ENCODE data around the gene PRKN. TPM values are rescaled to one million over a fixed set of nuclear protein-coding genes. Genes with fewer than 3 reads are reported as not detected.

The PRKN gene
- total and polyA plus RNA-seq, 2 donors (not counting 3 experiments of a cell fraction or from before 2014, with no cell fraction given): 0.06 TPM; not detected in 1

DNA sequence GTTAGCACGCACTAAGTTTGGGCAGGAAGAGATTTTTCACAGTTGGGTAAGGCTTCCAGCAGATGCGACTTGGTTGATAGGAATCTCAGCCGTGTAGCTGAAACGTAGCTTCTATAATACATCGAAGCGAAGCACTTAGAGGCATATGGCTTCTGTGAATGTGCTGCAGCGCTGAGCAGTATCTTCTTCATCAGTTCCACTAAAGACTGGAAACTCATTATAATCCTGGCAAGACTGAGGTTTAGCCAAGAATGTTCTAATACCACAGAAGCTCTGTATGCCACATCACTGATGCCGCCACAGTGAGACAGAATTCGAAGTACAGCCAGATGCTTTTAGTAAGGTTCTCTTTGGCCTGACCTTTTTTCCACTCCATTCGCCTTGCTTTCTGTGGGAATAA, 773.5 kb downstream of the PRKN start:
- H3K4me2 ChIP-seq (ENCODE audit: insufficient read depth, low read length): no peak overlapping the region
- dilution Hi-C loops (cut with MboI; ENCODE audit: extremely low pct_ligation_motif_present, low sequenced_read_pairs): no loop called here
- no peaks in the 10 kb centered on the region for H3K79me2 ChIP-seq (ENCODE audit: control insufficient read depth, insufficient read depth, low read length)
- H3K9ac ChIP-seq (replicated peaks; ENCODE audit: extremely low read depth, insufficient read depth, low read length): no peak overlapping the region
- POLR2A ChIA-PET: no interaction called here
- no peak for FAIRE-seq
- no peak overlapping the region for H3K4me3 ChIP-seq (replicated peaks in 1 of 3; ENCODE audit: insufficient read depth in 1 of 3, low read depth in 1 of 3, low read length in 3 of 3)
- H3K36me3 ChIP-seq (ENCODE audit: control insufficient read depth in 2 of 2, extremely low read depth in 1 of 2, insufficient read depth in 2 of 2, low read length in 2 of 2): no peaks in the 10 kb centered on the region
- H4K20me1 ChIP-seq (replicated peaks; ENCODE audit: control insufficient read depth, extremely low read depth, insufficient read depth, low read length): no peaks in the 10 kb centered on the region
- H2AFZ ChIP-seq (ENCODE audit: low read depth, low read length): no peak overlapping the region
- no peak overlapping the region for H3K27ac ChIP-seq (ENCODE audit: insufficient read depth, low read depth, low read length)
- no peaks in the 10 kb centered on the region for H3K9me1 ChIP-seq (replicated peaks; ENCODE audit: control insufficient read depth, extremely low read depth, insufficient read depth, low read length)
- no peak for TF ChIP-seq GATA2 (IDR thresholded peaks at IDR 0.05; ENCODE audit: insufficient read depth, insufficient read length, low read depth, low read length)
- no peak for TF ChIP-seq POLR2AphosphoS5 (IDR thresholded peaks at IDR 0.05; ENCODE audit: insufficient read depth, low read depth, low read length)
- TF ChIP-seq POLR2A (IDR thresholded peaks at IDR 0.05; ENCODE audit: low read depth, low read length): no peak
- BruUV-seq (replicated peaks): no TSS peak
- DNase-seq (ENCODE audit: low read depth, low spot score): no peak
- CTCF ChIA-PET: no interaction called here
- no peaks in the 10 kb centered on the region for H3K27me3 ChIP-seq (ENCODE audit: control insufficient read depth in 2 of 2, insufficient read depth in 2 of 2, low read length in 2 of 2)
- intact Hi-C loops (cut with micrococcal nuclease): no loop called here
- H3K4me1 ChIP-seq (ENCODE audit: control insufficient read depth, extremely low read depth, insufficient read depth, low read length): no peaks in the 10 kb centered on the region
- H3K9me3 ChIP-seq (replicated peaks; ENCODE audit: control insufficient read depth, insufficient read depth, low read length): no peaks in the 10 kb centered on the region

DNA sequence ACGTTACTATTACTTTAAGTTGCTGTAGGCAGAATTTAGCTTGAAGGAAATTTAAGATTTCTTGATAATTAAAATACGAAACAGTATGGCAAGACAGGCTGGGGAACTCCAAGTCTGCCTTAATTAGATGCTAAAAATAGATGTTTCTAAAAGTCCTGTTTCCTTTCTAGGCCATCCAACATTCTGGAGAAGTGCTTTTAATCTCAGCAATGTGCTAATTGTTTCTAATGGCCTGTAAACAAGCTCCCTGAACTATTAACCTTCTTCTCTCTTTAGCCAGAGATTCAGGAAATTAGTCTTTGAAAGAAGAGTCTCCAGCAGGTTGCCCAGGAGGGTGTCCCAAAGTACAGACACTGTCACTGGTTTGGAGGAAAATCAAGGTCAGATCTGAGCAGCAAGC, 776.4 kb downstream of the PRKN start:
- no peak overlapping the region for H2AFZ ChIP-seq (ENCODE audit: low read depth, low read length)
- no peaks in the 10 kb centered on the region for H3K79me2 ChIP-seq (ENCODE audit: control insufficient read depth, insufficient read depth, low read length)
- no peaks in the 10 kb centered on the region for H3K9me1 ChIP-seq (replicated peaks; ENCODE audit: control insufficient read depth, extremely low read depth, insufficient read depth, low read length)
- H3K4me1 ChIP-seq (ENCODE audit: control insufficient read depth, extremely low read depth, insufficient read depth, low read length): no peaks in the 10 kb centered on the region
- no peak for TF ChIP-seq MYC (IDR thresholded peaks at IDR 0.05; ENCODE audit: low read depth, low read length)
- no peak for TF ChIP-seq POLR2AphosphoS5 (IDR thresholded peaks at IDR 0.05; ENCODE audit: insufficient read depth, low read depth, low read length)
- no peak for TF ChIP-seq JUN (IDR thresholded peaks at IDR 0.05; ENCODE audit: borderline replicate concordance, insufficient read depth, insufficient read length, low read depth)
- TF ChIP-seq, protein P1, sequence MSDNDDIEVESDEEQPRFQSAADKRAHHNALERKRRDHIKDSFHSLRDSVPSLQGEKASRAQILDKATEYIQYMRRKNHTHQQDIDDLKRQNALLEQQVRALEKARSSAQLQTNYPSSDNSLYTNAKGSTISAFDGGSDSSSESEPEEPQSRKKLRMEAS (IDR thresholded peaks at IDR 0.05; ENCODE audit: insufficient read depth, insufficient read length): no peak
- no peak for TF ChIP-seq POLR2A (IDR thresholded peaks at IDR 0.05; ENCODE audit: low read depth, low read length)
- TF ChIP-seq, protein P2, sequence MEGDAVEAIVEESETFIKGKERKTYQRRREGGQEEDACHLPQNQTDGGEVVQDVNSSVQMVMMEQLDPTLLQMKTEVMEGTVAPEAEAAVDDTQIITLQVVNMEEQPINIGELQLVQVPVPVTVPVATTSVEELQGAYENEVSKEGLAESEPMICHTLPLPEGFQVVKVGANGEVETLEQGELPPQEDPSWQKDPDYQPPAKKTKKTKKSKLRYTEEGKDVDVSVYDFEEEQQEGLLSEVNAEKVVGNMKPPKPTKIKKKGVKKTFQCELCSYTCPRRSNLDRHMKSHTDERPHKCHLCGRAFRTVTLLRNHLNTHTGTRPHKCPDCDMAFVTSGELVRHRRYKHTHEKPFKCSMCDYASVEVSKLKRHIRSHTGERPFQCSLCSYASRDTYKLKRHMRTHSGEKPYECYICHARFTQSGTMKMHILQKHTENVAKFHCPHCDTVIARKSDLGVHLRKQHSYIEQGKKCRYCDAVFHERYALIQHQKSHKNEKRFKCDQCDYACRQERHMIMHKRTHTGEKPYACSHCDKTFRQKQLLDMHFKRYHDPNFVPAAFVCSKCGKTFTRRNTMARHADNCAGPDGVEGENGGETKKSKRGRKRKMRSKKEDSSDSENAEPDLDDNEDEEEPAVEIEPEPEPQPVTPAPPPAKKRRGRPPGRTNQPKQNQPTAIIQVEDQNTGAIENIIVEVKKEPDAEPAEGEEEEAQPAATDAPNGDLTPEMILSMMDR (IDR thresholded peaks at IDR 0.05; ENCODE audit: extremely low read depth in 1 of 2, insufficient read depth in 1 of 2, low read depth in 1 of 2, low read length in 2 of 2): no peak
- TF ChIP-seq FOS (IDR thresholded peaks at IDR 0.05; ENCODE audit: borderline replicate concordance, insufficient read depth, low read length): no peak
- TF ChIP-seq GATA2 (IDR thresholded peaks at IDR 0.05; ENCODE audit: insufficient read depth, insufficient read length, low read depth, low read length): no peak
- TF ChIP-seq EZH2 (IDR thresholded peaks at IDR 0.05; ENCODE audit: borderline replicate concordance, low read depth, low read length, severe bottlenecking): no peak
- no peak overlapping the region for H3K4me3 ChIP-seq (replicated peaks in 1 of 3; ENCODE audit: insufficient read depth in 1 of 3, low read depth in 1 of 3, low read length in 3 of 3)
- DNase-seq (ENCODE audit: low read depth, low spot score): no peak
- CTCF ChIA-PET: no interaction called here
- H3K27ac ChIP-seq (ENCODE audit: insufficient read depth, low read depth, low read length): no peak overlapping the region
- no peak for FAIRE-seq
- no peaks in the 10 kb centered on the region for H3K9me3 ChIP-seq (replicated peaks; ENCODE audit: control insufficient read depth, insufficient read depth, low read length)
- intact Hi-C loops (cut with micrococcal nuclease) (no loop called here), dilution Hi-C loops (cut with MboI; ENCODE audit: extremely low pct_ligation_motif_present, low sequenced_read_pairs) (no loop called here)
- H3K4me2 ChIP-seq (ENCODE audit: insufficient read depth, low read length): no peak overlapping the region
- no peaks in the 10 kb centered on the region for H3K27me3 ChIP-seq (ENCODE audit: control insufficient read depth in 2 of 2, insufficient read depth in 2 of 2, low read length in 2 of 2)
- no peaks in the 10 kb centered on the region for H4K20me1 ChIP-seq (replicated peaks; ENCODE audit: control insufficient read depth, extremely low read depth, insufficient read depth, low read length)
- H3K9ac ChIP-seq (replicated peaks; ENCODE audit: extremely low read depth, insufficient read depth, low read length): no peak overlapping the region
- no TSS peak for BruUV-seq (replicated peaks)
- no peaks in the 10 kb centered on the region for H3K36me3 ChIP-seq (ENCODE audit: control insufficient read depth in 2 of 2, extremely low read depth in 1 of 2, insufficient read depth in 2 of 2, low read length in 2 of 2)
- POLR2A ChIA-PET: no interaction called here

Data from endothelial cell of umbilical vein (primary cell).